ENCODE measurements around the gene NRG3. TPM values are rescaled to one million over a fixed set of nuclear protein-coding genes. Genes with fewer than 3 reads are reported as not detected.

Gene NRG3
- total RNA-seq, 1 donor from 2014 or later, result 6.1 TPM

DNA sequence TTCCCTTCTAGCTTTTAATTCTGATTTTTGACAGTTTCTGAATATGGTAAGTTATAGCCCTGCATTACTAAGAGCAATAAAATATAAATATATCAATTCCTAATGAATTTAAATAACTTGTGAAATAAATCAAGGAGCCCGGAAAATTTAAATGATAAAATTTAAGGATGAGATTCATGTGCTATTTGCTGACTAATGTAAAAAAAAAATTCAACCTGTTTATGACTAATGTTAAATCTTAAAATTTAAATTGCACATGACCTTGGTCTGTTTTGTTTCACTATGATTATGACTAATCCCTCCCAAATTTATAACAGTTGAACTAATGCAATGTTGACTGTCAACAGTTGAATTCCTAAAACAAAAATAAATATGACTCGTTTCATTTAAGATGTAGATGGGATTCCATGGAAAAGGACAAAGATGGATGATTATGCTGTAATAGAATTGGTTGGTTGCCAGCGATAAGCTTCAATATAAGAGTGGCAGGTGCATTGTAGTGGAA, 419.9 kb downstream of the NRG3 start:
- Mint-ChIP-seq H3K9me3 (peaks cover 4% of the 10 kb centered on the region), H3K27me3 (no peaks in the 10 kb centered on the region), H3K36me3 (no peaks in the 10 kb centered on the region), H3K27ac (no peak overlapping the region), H3K4me1 (ENCODE audit: unreplicated experiment) (no peaks in the 10 kb centered on the region), H3K4me3 (no peak overlapping the region)
- TF ChIP-seq, protein P1, sequence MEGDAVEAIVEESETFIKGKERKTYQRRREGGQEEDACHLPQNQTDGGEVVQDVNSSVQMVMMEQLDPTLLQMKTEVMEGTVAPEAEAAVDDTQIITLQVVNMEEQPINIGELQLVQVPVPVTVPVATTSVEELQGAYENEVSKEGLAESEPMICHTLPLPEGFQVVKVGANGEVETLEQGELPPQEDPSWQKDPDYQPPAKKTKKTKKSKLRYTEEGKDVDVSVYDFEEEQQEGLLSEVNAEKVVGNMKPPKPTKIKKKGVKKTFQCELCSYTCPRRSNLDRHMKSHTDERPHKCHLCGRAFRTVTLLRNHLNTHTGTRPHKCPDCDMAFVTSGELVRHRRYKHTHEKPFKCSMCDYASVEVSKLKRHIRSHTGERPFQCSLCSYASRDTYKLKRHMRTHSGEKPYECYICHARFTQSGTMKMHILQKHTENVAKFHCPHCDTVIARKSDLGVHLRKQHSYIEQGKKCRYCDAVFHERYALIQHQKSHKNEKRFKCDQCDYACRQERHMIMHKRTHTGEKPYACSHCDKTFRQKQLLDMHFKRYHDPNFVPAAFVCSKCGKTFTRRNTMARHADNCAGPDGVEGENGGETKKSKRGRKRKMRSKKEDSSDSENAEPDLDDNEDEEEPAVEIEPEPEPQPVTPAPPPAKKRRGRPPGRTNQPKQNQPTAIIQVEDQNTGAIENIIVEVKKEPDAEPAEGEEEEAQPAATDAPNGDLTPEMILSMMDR (conservative IDR thresholded peaks at IDR 0.05), result no peak
- DNase-seq (ENCODE audit: extremely low spot score, unreplicated experiment), result no peak

DNA sequence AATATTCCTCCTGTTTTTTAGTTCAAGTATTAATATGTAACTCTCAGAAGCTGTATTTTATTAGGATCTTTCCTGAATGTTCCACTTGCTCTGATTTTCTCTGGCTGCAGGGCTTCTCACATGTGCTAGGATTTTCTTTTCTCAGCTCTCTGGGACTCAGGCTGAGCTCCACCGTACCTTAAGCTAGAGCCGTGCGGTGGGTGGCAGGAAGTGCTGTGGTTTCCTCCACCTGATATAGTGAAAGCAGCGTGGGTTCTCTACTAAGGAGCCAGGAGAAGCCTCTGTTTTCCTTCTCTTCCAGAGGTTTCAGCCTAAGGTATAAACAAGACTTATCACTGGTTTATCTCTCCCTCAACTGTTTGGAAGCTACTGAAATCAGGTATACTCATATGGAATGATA, 433.6 kb downstream of the NRG3 start:
- Mint-ChIP-seq H3K27ac (no peak overlapping the region), H3K4me3 (no peak overlapping the region), H3K27me3 (no peaks in the 10 kb centered on the region), H3K4me1 (ENCODE audit: unreplicated experiment) (no peaks in the 10 kb centered on the region), H3K36me3 (no peaks in the 10 kb centered on the region), H3K9me3 (no peaks in the 10 kb centered on the region)
- no peak for DNase-seq (ENCODE audit: extremely low spot score, unreplicated experiment)
- TF ChIP-seq, protein P1 (conservative IDR thresholded peaks at IDR 0.05), result no peak

DNA sequence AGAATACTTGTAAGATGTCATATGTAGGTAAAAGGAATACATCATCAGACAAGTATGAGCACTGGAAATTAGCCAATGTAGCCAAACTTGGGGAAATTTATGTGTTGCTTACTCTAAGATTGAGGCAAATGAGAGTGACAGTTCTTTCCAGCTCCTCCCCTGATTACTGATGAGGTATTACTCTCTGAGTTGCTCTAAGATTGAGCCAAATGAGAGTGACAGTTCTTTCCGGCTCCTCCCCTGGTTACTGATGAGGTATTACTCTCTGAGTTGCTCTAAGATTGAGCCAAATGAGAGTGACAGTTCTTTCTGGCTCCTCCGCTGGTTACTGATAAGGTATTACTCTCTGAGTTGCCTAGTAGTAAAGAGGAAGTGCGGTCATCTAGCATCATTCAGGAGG, 435.8 kb downstream of the NRG3 start:
- Mint-ChIP-seq H3K27ac (no peak overlapping the region), H3K36me3 (no peaks in the 10 kb centered on the region), H3K4me1 (ENCODE audit: unreplicated experiment) (no peaks in the 10 kb centered on the region), H3K9me3 (no peaks in the 10 kb centered on the region), H3K4me3 (no peak overlapping the region), H3K27me3 (no peaks in the 10 kb centered on the region)
- TF ChIP-seq, protein P1 (conservative IDR thresholded peaks at IDR 0.05), result no peak
- DNase-seq (ENCODE audit: extremely low spot score, unreplicated experiment), result no peak

DNA sequence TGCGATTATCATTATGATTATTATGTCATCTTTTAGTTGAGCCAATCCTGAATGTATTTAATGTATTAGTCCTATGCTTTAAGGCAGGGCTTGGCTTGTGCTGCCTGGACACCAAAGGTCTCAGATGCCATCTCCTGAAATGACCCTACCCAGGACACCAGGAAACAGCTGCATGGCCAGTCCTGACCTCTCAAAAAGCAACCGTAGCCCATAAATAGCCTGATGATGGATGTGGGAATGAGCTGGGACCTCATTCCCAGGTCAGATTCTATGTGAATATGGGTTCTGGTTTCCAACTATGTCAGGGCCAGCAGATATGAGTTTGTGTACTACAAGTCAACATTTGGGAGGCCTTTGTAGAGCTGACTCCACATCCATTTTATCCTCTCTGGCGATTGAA, 438.4 kb downstream of the NRG3 start:
- DNase-seq (ENCODE audit: extremely low spot score, unreplicated experiment), result no peak
- no peaks in the 10 kb centered on the region for H3K27me3 Mint-ChIP-seq
- no peak overlapping the region for H3K27ac Mint-ChIP-seq
- TF ChIP-seq, protein P1 (conservative IDR thresholded peaks at IDR 0.05), result no peak
- H3K36me3 Mint-ChIP-seq, result no peaks in the 10 kb centered on the region
- H3K4me1 Mint-ChIP-seq (ENCODE audit: unreplicated experiment), result no peaks in the 10 kb centered on the region
- H3K4me3 Mint-ChIP-seq, result no peak overlapping the region
- H3K9me3 Mint-ChIP-seq, result no peaks in the 10 kb centered on the region

DNA sequence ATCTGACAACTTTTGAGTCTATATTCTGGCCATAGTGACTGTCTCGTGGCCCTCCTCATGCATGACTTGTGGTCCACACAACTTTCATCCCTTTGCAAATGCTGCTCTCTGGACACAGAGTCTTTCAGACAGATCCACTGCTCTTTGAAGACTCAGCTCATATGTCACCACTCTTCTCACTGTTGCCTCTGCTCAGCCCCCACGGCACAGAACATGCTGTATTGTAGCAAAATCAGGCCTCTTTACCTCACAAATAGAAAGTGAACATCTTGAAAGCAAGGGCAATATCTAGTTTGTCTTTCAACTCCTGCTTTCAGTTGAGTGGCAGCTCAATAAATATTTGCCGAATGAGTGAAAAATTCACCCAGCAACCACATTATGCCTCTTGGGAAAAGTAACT, 443.5 kb downstream of the NRG3 start:
- no peaks in the 10 kb centered on the region for H3K9me3 Mint-ChIP-seq
- no peaks in the 10 kb centered on the region for H3K27me3 Mint-ChIP-seq
- TF ChIP-seq, protein P1 (conservative IDR thresholded peaks at IDR 0.05), result no peak
- no peak overlapping the region for H3K27ac Mint-ChIP-seq
- H3K4me1 Mint-ChIP-seq (ENCODE audit: unreplicated experiment), result no peaks in the 10 kb centered on the region
- DNase-seq (ENCODE audit: extremely low spot score, unreplicated experiment), result no peak
- no peaks in the 10 kb centered on the region for H3K36me3 Mint-ChIP-seq
- H3K4me3 Mint-ChIP-seq, result no peak overlapping the region

DNA sequence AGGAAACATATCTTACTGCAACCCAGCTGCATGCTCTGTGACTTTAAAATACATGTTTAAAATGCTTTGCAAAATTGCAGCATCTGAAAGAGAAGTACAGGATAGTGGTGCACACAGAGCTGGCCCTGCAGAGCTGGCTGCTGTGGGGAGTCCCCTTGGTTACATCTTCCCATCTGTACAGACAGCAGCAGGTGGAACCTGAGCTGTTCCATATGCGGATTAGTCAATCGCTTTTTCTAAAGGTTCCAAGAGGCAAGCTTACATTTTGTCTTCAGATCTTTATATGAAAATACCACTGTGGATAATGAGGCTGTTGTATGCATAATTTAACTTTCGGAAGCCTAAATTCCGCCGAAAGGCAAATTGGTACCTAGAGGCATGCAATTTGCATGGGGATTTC, 444.1 kb downstream of the NRG3 start:
- Mint-ChIP-seq H3K4me1 (ENCODE audit: unreplicated experiment) (no peaks in the 10 kb centered on the region), H3K27me3 (no peaks in the 10 kb centered on the region), H3K27ac (no peak overlapping the region), H3K4me3 (no peak overlapping the region), H3K9me3 (no peaks in the 10 kb centered on the region), H3K36me3 (no peaks in the 10 kb centered on the region)
- no peak for DNase-seq (ENCODE audit: extremely low spot score, unreplicated experiment)
- TF ChIP-seq, protein P1 (conservative IDR thresholded peaks at IDR 0.05), result no peak

Measured in type B pancreatic cell (in vitro differentiated cells).